ENCODE data around the gene GPR31.
"Not testable (repeated sequence)": the region's sequence is repeated elsewhere in the genome, so short reads cannot be mapped to it uniquely, and the experiment has no call there.

DNA sequence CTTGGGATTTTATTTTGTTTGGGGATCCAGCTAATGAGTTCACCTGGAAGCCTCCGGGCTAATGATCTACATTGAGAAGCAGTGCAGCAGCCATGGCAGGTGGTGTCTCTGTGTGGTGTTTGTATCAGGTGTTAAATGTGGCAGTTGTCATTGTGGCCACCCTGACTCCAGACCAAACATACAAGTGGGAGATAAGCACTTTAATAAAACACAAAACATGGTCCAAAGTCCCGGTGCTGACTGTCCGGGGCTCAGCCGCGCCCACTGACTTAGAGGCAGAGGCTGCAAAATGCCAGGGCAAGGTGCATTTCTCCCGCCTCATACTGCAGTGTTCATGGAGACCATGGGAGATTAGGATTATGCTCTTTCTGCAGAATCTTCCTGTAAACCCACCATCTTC, 23.6 kb upstream of the GPR31 start:
- TF ChIP-seq PHF8 (IDR thresholded peaks at IDR 0.05; ENCODE audit: borderline replicate concordance, low read depth); HOXB5 (CRISPR knock-in tag; IDR thresholded peaks at IDR 0.05); NFE2L2 (conservative IDR thresholded peaks at IDR 0.05; ENCODE audit: low read length); ZFP36 (IDR thresholded peaks at IDR 0.05; ENCODE audit: borderline replicate concordance, partially characterized antibody); KDM1A (IDR thresholded peaks at IDR 0.05; ENCODE audit: low read depth); BHLHE40 (IDR thresholded peaks at IDR 0.05; ENCODE audit: low read depth, low read length); SREBF2 (IDR thresholded peaks at IDR 0.05); FOSL2 (IDR thresholded peaks at IDR 0.05); FOSL2 (CRISPR knock-in tag; IDR thresholded peaks at IDR 0.05); JUN (IDR thresholded peaks at IDR 0.05): not testable (repeated sequence)
- TF ChIP-seq, protein P1, sequence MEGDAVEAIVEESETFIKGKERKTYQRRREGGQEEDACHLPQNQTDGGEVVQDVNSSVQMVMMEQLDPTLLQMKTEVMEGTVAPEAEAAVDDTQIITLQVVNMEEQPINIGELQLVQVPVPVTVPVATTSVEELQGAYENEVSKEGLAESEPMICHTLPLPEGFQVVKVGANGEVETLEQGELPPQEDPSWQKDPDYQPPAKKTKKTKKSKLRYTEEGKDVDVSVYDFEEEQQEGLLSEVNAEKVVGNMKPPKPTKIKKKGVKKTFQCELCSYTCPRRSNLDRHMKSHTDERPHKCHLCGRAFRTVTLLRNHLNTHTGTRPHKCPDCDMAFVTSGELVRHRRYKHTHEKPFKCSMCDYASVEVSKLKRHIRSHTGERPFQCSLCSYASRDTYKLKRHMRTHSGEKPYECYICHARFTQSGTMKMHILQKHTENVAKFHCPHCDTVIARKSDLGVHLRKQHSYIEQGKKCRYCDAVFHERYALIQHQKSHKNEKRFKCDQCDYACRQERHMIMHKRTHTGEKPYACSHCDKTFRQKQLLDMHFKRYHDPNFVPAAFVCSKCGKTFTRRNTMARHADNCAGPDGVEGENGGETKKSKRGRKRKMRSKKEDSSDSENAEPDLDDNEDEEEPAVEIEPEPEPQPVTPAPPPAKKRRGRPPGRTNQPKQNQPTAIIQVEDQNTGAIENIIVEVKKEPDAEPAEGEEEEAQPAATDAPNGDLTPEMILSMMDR (IDR thresholded peaks at IDR 0.05) = not testable (repeated sequence)
- TF ChIP-seq, protein P2, sequence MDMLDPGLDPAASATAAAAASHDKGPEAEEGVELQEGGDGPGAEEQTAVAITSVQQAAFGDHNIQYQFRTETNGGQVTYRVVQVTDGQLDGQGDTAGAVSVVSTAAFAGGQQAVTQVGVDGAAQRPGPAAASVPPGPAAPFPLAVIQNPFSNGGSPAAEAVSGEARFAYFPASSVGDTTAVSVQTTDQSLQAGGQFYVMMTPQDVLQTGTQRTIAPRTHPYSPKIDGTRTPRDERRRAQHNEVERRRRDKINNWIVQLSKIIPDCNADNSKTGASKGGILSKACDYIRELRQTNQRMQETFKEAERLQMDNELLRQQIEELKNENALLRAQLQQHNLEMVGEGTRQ (IDR thresholded peaks at IDR 0.05) = not testable (repeated sequence)
- TF ChIP-seq, protein P3, sequence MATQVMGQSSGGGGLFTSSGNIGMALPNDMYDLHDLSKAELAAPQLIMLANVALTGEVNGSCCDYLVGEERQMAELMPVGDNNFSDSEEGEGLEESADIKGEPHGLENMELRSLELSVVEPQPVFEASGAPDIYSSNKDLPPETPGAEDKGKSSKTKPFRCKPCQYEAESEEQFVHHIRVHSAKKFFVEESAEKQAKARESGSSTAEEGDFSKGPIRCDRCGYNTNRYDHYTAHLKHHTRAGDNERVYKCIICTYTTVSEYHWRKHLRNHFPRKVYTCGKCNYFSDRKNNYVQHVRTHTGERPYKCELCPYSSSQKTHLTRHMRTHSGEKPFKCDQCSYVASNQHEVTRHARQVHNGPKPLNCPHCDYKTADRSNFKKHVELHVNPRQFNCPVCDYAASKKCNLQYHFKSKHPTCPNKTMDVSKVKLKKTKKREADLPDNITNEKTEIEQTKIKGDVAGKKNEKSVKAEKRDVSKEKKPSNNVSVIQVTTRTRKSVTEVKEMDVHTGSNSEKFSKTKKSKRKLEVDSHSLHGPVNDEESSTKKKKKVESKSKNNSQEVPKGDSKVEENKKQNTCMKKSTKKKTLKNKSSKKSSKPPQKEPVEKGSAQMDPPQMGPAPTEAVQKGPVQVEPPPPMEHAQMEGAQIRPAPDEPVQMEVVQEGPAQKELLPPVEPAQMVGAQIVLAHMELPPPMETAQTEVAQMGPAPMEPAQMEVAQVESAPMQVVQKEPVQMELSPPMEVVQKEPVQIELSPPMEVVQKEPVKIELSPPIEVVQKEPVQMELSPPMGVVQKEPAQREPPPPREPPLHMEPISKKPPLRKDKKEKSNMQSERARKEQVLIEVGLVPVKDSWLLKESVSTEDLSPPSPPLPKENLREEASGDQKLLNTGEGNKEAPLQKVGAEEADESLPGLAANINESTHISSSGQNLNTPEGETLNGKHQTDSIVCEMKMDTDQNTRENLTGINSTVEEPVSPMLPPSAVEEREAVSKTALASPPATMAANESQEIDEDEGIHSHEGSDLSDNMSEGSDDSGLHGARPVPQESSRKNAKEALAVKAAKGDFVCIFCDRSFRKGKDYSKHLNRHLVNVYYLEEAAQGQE (IDR thresholded peaks at IDR 0.05) = not testable (repeated sequence)

Measured in A549 (cell line).